Measurements from ENCODE around the gene CD109. TPM values are rescaled to one million over a fixed set of nuclear protein-coding genes. Genes with fewer than 3 reads are reported as not detected.

Gene CD109
- total RNA-seq, 1 experiment from 2014 or later: 46.1 TPM

DNA sequence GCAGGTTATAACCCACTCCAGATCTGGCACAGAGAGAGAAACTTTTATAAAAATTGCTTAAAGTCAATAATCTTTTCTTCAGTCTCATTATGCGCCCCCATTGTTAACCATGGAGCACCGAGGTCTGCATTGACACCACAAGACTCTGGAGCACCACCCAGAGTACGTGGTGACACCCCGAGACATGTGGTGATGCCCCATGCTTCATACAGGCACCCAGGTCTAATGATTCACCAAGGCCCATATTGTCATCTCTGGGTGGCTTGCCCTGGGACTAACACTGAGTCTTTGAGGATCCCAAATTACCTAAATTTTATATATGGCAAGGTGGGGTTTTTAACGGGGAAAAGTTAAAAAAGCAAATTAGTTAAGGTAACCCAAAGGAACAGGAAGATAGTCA is 31.1 kb downstream of the CD109 start:
- in situ Hi-C loops (cut with HindIII; ENCODE audit: low pct_unique_long_range_greater_than_20kb, low sequenced_read_pairs): no loop called here
- BruUV-seq (replicated peaks): no TSS peak
- no peak overlapping the region for H3K27ac ChIP-seq (ENCODE audit: low read length)
- H3K36me3 ChIP-seq (ENCODE audit: control insufficient read depth, insufficient read depth, low read length): peaks cover 3% of the 10 kb centered on the region; the same call in 1 of the 2 replicates
- intact Hi-C loops (cut with micrococcal nuclease; ENCODE audit: unreplicated experiment): no loop called here
- CTCF ChIA-PET: no interaction called here
- no peak overlapping the region for H3K4me3 ChIP-seq (ENCODE audit: low read depth in 2 of 2, low read length in 2 of 2)
- POLR2A ChIA-PET: no interaction called here
- H3K4me1 ChIP-seq (ENCODE audit: control insufficient read depth, insufficient read depth, low read length): no peaks in the 10 kb centered on the region
- ATAC-seq (no peak), DNase-seq (ENCODE audit: low read depth, low spot score) (no peak)
- no peaks in the 10 kb centered on the region for H3K27me3 ChIP-seq (ENCODE audit: control insufficient read depth, insufficient read depth, low read length)
- H3K9me3 ChIP-seq (ENCODE audit: control insufficient read depth, insufficient read depth, low read depth, low read length): no peaks in the 10 kb centered on the region
- TF ChIP-seq POLR2AphosphoS5 (IDR thresholded peaks at IDR 0.05; ENCODE audit: low read depth, low read length) (no peak), SIN3A (IDR thresholded peaks at IDR 0.05; ENCODE audit: borderline replicate concordance, insufficient read depth, low read depth, low read length) (no peak), TCF7L2 (IDR thresholded peaks at IDR 0.05; ENCODE audit: low read depth, low read length) (no peak)
- TF ChIP-seq, protein P1, sequence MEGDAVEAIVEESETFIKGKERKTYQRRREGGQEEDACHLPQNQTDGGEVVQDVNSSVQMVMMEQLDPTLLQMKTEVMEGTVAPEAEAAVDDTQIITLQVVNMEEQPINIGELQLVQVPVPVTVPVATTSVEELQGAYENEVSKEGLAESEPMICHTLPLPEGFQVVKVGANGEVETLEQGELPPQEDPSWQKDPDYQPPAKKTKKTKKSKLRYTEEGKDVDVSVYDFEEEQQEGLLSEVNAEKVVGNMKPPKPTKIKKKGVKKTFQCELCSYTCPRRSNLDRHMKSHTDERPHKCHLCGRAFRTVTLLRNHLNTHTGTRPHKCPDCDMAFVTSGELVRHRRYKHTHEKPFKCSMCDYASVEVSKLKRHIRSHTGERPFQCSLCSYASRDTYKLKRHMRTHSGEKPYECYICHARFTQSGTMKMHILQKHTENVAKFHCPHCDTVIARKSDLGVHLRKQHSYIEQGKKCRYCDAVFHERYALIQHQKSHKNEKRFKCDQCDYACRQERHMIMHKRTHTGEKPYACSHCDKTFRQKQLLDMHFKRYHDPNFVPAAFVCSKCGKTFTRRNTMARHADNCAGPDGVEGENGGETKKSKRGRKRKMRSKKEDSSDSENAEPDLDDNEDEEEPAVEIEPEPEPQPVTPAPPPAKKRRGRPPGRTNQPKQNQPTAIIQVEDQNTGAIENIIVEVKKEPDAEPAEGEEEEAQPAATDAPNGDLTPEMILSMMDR (IDR thresholded peaks at IDR 0.05): no peak
- TF ChIP-seq, protein P2, sequence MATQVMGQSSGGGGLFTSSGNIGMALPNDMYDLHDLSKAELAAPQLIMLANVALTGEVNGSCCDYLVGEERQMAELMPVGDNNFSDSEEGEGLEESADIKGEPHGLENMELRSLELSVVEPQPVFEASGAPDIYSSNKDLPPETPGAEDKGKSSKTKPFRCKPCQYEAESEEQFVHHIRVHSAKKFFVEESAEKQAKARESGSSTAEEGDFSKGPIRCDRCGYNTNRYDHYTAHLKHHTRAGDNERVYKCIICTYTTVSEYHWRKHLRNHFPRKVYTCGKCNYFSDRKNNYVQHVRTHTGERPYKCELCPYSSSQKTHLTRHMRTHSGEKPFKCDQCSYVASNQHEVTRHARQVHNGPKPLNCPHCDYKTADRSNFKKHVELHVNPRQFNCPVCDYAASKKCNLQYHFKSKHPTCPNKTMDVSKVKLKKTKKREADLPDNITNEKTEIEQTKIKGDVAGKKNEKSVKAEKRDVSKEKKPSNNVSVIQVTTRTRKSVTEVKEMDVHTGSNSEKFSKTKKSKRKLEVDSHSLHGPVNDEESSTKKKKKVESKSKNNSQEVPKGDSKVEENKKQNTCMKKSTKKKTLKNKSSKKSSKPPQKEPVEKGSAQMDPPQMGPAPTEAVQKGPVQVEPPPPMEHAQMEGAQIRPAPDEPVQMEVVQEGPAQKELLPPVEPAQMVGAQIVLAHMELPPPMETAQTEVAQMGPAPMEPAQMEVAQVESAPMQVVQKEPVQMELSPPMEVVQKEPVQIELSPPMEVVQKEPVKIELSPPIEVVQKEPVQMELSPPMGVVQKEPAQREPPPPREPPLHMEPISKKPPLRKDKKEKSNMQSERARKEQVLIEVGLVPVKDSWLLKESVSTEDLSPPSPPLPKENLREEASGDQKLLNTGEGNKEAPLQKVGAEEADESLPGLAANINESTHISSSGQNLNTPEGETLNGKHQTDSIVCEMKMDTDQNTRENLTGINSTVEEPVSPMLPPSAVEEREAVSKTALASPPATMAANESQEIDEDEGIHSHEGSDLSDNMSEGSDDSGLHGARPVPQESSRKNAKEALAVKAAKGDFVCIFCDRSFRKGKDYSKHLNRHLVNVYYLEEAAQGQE (IDR thresholded peaks at IDR 0.05; ENCODE audit: insufficient read depth in 1 of 2, low read depth in 2 of 2, low read length in 1 of 2): no peak

DNA sequence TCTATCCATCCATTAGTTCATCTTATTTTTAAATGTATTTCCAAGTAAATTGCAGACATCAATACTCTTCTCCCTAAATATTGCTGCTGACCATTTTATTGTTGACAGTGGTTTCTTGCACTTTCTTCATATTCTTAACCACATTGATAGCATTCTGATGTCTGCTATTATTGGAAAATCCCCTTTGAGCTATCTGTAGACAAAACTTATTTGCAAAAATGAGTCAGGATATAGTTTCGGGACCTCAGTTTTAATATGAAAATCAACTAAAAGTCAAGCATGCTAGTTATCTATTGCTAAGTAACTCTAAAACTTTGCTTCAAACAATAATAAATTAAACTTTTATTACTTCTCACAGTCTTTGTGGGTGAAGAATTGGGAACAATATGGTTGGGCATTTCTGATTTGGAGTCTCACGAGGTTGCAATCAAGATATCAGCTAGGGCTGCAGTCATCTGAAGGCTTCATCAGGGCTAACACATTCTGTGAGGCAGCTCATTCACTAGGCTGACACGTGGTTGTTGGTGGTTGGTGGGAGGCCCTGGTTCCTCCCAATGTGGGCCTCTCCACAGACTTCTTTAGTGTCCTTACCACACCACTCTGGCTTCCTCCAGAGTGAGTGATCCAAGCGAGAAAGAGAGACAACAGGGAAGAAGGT is 32.7 kb downstream of the CD109 start:
- no peak for ATAC-seq
- POLR2A ChIA-PET: no interaction called here
- H3K4me3 ChIP-seq (ENCODE audit: low read depth in 2 of 2, low read length in 2 of 2): no peak overlapping the region
- CTCF ChIA-PET: no interaction called here
- no peaks in the 10 kb centered on the region for H3K27me3 ChIP-seq (ENCODE audit: control insufficient read depth, insufficient read depth, low read length)
- no peak overlapping the region for H3K27ac ChIP-seq (ENCODE audit: low read length)
- TF ChIP-seq, protein P2 (IDR thresholded peaks at IDR 0.05; ENCODE audit: insufficient read depth in 1 of 2, low read depth in 2 of 2, low read length in 1 of 2): no peak
- no peak for TF ChIP-seq TCF7L2 (IDR thresholded peaks at IDR 0.05; ENCODE audit: low read depth, low read length)
- TF ChIP-seq POLR2AphosphoS5 (IDR thresholded peaks at IDR 0.05; ENCODE audit: low read depth, low read length): no peak
- TF ChIP-seq, protein P1 (IDR thresholded peaks at IDR 0.05): no peak
- TF ChIP-seq SIN3A (IDR thresholded peaks at IDR 0.05; ENCODE audit: borderline replicate concordance, insufficient read depth, low read depth, low read length): no peak
- in situ Hi-C loops (cut with HindIII; ENCODE audit: low pct_unique_long_range_greater_than_20kb, low sequenced_read_pairs) (no loop called here), intact Hi-C loops (cut with micrococcal nuclease; ENCODE audit: unreplicated experiment) (no loop called here)
- no peaks in the 10 kb centered on the region for H3K9me3 ChIP-seq (ENCODE audit: control insufficient read depth, insufficient read depth, low read depth, low read length)
- H3K36me3 ChIP-seq (ENCODE audit: control insufficient read depth, insufficient read depth, low read length): peaks cover 3% of the 10 kb centered on the region; the same call in 1 of the 2 replicates
- H3K4me1 ChIP-seq (ENCODE audit: control insufficient read depth, insufficient read depth, low read length): no peaks in the 10 kb centered on the region
- no peak for DNase-seq (ENCODE audit: low read depth, low spot score)
- BruUV-seq (replicated peaks): no TSS peak

All from Panc1 (cell line).